ENCODE measurements around the gene CNMD. TPM values are rescaled to one million over a fixed set of nuclear protein-coding genes. Genes with fewer than 3 reads are reported as not detected.

Gene CNMD
- total RNA-seq, 6 experiments from 2014 or later, result not detected

DNA sequence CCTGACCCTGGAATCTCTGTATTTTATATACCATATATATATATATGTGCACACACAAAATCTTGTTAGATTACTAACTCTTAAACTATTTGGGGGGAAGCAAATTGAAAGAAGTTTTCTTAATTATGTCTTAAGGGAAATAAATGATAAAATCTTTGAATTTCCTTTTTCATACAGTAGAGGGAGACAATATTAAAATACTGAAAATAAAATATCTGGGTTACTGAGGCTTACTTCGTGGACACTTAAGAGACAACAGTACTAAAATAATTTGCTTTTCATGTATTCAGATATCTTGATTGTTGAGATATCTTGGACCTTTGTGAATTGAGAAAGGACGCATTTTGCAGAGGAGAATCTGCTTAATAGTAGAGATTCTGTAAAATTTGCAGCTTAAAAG, 69.9 kb downstream of the CNMD start:
- Mint-ChIP-seq H3K27me3 (ENCODE audit: insufficient read depth) (no peaks in the 10 kb centered on the region), H3K4me1 (ENCODE audit: low read depth) (peaks cover 7% of the 10 kb centered on the region), H3K4me3 (no peak overlapping the region), H3K27ac (no peak overlapping the region), H3K36me3 (ENCODE audit: low read depth) (peaks cover 12% of the 10 kb centered on the region), H3K9me3 (no peaks in the 10 kb centered on the region)
- DNase-seq, result no peak
- peak; percentile 56 for TF ChIP-seq CTCF (IDR thresholded peaks at IDR 0.05)

DNA sequence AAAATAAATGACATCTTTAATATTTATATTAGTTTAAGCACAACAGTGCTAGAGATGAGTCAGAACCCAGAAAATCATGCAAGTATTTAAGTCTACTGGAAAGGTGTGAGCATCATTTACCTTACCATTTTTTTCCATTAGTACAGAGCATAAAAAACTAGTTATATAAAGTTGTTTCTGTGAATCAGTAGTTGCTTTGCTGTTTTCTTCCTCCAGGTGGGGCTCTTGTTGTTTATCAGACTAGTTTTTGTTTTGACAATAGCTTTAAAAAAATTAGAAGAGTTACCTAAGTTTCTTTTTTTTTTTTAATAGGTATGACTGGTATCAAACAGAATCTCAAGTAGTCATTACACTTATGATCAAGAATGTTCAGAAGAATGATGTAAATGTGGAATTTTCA, 74.3 kb downstream of the CNMD start:
- Mint-ChIP-seq H3K4me1 (ENCODE audit: low read depth) (no peaks in the 10 kb centered on the region; the same call in 1 of the 2 replicates), H3K4me3 (no peak overlapping the region), H3K27ac (peak overlapping the region; percentile 40; the same call in 1 of the 2 replicates), H3K36me3 (ENCODE audit: low read depth) (peaks cover 14% of the 10 kb centered on the region), H3K9me3 (no peaks in the 10 kb centered on the region), H3K27me3 (ENCODE audit: insufficient read depth) (no peaks in the 10 kb centered on the region)
- DNase-seq, result peak; percentile 10
- TF ChIP-seq CTCF (IDR thresholded peaks at IDR 0.05), result peak; percentile 73

DNA sequence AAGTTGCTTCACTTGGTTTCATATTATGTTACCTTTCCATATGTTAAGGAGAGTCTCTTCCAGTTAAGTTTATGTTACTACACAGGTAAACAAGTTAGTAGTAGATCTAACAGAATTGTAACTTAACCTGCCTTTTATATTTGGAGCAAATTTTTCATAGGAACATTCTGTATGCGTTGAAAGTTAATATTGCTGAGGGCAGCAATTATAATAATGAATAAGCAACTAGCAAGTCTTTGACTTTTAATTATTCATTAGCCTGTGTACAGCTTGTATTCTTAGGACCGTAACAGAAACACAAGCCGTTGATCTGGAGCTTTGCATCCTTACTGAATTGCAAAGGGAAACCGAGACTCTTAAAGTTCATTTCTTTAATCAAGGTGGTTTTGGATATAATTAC, 75.3 kb downstream of the CNMD start:
- no peak for TF ChIP-seq CTCF (IDR thresholded peaks at IDR 0.05)
- DNase-seq, result no peak
- Mint-ChIP-seq H3K36me3 (ENCODE audit: low read depth) (peaks cover 14% of the 10 kb centered on the region), H3K27ac (no peak overlapping the region; the same call in 1 of the 2 replicates), H3K4me1 (ENCODE audit: low read depth) (no peaks in the 10 kb centered on the region; the same call in 1 of the 2 replicates), H3K9me3 (no peaks in the 10 kb centered on the region), H3K27me3 (ENCODE audit: insufficient read depth) (no peaks in the 10 kb centered on the region), H3K4me3 (no peak overlapping the region)

DNA sequence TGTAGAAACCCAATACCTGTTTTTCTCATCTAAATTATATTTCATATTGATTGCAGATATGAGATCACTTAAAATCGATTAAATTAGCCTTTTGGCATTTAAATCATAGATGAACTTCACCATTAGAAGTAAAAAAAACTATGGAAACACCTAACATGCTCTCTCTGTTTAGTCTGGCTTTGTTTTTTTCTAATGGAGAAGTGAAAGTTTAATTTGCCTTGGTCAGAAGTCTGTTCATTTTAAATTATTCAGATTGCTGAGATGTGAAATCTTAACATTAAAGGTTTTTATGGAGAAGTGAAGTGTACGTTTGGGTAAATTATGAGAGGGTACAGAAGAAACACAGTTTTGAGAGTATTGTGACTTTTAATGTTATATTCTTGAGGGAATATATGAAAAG, 80.3 kb downstream of the CNMD start:
- H3K27ac Mint-ChIP-seq, result no peak overlapping the region

More for the DNA sequence above, 80.3 kb downstream of the CNMD start:
- TF ChIP-seq CTCF (IDR thresholded peaks at IDR 0.05), result no peak
- Mint-ChIP-seq H3K36me3 (ENCODE audit: low read depth) (peaks cover 9% of the 10 kb centered on the region; the same call in 1 of the 2 replicates), H3K4me1 (ENCODE audit: low read depth) (no peaks in the 10 kb centered on the region), H3K9me3 (no peaks in the 10 kb centered on the region), H3K4me3 (no peak overlapping the region), H3K27me3 (ENCODE audit: insufficient read depth) (no peaks in the 10 kb centered on the region)
- no peak for DNase-seq

Other genes with a start within 250 kb of the CNMD start
- 1 to 10 TPM; 3.6 to 4.8 (median 4.3) TPM for gene HNRNPA1L2, start 97.4 kb downstream of the CNMD start, total RNA-seq (2021; fragmentation: NEBNext Ultra II Directional; extraction: Animal tissue kit (Norgen Biotek cat#: 25700))
- 10 to 100 TPM; 66.0 to 83.5 (median 67.8) TPM for gene SUGT1, start 87.0 kb downstream of the CNMD start, total RNA-seq (2021; fragmentation: NEBNext Ultra II Directional; extraction: Animal tissue kit (Norgen Biotek cat#: 25700))
- not detected for gene PCDH8, start 108.8 kb upstream of the CNMD start, total RNA-seq (2021; fragmentation: NEBNext Ultra II Directional; extraction: Animal tissue kit (Norgen Biotek cat#: 25700))